ENCODE measurements around the gene ADAM22.

ADAM22 gene

DNA sequence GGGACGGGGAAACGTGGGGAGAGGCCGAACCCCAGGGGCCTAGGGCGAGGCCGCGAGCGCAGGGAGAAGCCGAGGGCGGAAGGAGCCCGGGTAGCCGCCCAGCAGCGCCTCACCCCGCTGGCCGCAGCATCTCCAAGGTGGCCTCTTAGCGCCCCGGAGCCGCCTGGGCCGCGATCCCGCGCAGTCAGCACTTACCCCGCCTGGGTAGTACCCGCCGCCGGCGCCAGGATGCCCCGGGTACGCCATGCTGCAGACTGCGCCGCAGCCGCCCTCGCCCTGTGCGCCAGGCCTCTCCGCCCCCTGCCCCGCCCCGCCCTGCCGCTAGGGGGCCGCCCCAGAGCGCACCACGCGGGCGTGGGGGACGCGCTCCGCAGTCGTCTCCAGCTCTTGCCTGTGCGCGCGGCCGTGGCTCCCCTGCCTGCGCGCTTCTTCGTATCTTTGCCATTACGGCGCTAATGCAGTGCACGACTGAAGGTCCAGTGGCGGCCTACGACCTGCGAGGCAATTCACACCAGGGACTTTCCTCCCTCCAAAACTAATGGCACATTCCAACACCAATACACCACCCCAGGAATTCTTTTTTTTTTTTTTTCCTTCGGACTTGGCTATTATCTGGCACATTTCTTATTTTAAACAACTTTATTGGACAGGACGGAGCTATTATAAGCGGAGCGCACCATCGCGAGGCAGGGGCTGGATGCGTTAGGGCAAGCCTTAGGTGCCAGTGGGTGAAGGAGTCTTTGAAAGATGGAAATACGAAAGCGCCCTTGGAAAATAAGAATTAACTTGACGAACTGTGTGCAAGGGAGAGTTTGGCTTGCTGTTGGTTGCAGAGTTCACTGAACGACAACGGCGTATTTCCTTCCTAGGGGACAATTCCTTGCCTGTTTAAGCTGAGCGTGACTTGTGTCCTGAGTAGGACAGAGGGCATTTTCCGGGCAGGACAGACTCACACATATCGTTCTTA, 286.0 kb downstream of the ADAM22 start, which contains the start of gene SRI (continued):
- TF ChIP-seq PRDM4 (tag by site-specific recombination; IDR thresholded peaks at IDR 0.05) = no peak
- TF ChIP-seq ZNF639 (tag by site-specific recombination; IDR thresholded peaks at IDR 0.05) = no peak
- TF ChIP-seq ZXDB (tag by site-specific recombination; IDR thresholded peaks at IDR 0.05) = peak; percentile 29; the same call in 1 of the 2 replicates
- TF ChIP-seq OSR2 (tag by site-specific recombination; IDR thresholded peaks at IDR 0.05) = no peak
- TF ChIP-seq, protein P1, sequence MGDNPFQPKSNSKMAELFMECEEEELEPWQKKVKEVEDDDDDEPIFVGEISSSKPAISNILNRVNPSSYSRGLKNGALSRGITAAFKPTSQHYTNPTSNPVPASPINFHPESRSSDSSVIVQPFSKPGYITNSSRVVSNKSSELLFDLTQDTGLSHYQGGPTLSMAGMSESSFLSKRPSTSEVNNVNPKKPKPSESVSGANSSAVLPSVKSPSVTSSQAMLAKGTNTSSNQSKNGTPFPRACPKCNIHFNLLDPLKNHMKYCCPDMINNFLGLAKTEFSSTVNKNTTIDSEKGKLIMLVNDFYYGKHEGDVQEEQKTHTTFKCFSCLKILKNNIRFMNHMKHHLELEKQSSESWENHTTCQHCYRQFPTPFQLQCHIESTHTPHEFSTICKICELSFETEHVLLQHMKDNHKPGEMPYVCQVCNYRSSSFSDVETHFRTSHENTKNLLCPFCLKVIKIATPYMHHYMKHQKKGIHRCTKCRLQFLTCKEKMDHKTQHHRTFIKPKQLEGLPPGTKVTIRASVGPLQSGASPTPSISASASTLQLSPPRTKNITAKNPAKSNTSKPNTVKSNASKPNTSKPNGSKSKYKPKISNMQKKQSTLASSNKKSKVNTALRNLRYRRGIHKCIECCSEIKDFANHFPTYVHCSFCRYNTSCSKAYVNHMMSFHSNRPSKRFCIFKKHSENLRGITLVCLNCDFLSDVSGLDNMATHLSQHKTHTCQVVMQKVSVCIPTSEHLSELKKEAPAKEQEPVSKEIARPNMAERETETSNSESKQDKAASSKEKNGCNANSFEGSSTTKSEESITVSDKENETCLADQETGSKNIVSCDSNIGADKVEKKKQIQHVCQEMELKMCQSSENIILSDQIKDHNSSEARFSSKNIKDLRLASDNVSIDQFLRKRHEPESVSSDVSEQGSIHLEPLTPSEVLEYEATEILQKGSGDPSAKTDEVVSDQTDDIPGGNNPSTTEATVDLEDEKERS (tag by site-specific recombination; IDR thresholded peaks at IDR 0.05) = no peak
- TF ChIP-seq ZNF677 (tag by site-specific recombination; IDR thresholded peaks at IDR 0.05) = no peak
- TF ChIP-seq, protein P2, sequence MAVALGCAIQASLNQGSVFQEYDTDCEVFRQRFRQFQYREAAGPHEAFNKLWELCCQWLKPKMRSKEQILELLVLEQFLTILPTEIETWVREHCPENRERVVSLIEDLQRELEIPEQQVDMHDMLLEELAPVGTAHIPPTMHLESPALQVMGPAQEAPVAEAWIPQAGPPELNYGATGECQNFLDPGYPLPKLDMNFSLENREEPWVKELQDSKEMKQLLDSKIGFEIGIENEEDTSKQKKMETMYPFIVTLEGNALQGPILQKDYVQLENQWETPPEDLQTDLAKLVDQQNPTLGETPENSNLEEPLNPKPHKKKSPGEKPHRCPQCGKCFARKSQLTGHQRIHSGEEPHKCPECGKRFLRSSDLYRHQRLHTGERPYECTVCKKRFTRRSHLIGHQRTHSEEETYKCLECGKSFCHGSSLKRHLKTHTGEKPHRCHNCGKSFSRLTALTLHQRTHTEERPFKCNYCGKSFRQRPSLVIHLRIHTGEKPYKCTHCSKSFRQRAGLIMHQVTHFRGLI (tag by site-specific recombination; IDR thresholded peaks at IDR 0.05) = no peak
- TF ChIP-seq, protein P3, sequence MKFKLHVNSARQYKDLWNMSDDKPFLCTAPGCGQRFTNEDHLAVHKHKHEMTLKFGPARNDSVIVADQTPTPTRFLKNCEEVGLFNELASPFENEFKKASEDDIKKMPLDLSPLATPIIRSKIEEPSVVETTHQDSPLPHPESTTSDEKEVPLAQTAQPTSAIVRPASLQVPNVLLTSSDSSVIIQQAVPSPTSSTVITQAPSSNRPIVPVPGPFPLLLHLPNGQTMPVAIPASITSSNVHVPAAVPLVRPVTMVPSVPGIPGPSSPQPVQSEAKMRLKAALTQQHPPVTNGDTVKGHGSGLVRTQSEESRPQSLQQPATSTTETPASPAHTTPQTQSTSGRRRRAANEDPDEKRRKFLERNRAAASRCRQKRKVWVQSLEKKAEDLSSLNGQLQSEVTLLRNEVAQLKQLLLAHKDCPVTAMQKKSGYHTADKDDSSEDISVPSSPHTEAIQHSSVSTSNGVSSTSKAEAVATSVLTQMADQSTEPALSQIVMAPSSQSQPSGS (tag by site-specific recombination; IDR thresholded peaks at IDR 0.05; ENCODE audit: low read depth) = no peak
- TF ChIP-seq ZNF292 (tag by site-specific recombination; IDR thresholded peaks at IDR 0.05; ENCODE audit: borderline replicate concordance, low read depth) = no peak
- TF ChIP-seq, protein P4, sequence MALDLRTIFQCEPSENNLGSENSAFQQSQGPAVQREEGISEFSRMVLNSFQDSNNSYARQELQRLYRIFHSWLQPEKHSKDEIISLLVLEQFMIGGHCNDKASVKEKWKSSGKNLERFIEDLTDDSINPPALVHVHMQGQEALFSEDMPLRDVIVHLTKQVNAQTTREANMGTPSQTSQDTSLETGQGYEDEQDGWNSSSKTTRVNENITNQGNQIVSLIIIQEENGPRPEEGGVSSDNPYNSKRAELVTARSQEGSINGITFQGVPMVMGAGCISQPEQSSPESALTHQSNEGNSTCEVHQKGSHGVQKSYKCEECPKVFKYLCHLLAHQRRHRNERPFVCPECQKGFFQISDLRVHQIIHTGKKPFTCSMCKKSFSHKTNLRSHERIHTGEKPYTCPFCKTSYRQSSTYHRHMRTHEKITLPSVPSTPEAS (tag by site-specific recombination; IDR thresholded peaks at IDR 0.05) = no peak
- TF ChIP-seq ZNF266 (tag by site-specific recombination; IDR thresholded peaks at IDR 0.05; ENCODE audit: low read depth) = no peak
- TF ChIP-seq ZNF155 (tag by site-specific recombination; IDR thresholded peaks at IDR 0.05) = no peak

- H3K4me1 ChIP-seq (ENCODE audit: control insufficient read depth, insufficient read depth, low read length) = 0 out of 2 replicates have a peak, but pooled peaks cover 2% of the 10 kb centered on the region
Observed at GRCh38 chr7:88223265-88223664, 289.2 kb downstream of the ADAM22 start.

More at GRCh38 chr7:88223265-88223664, 289.2 kb downstream of the ADAM22 start:
- no peaks in the 10 kb centered on the region for H3K9me3 ChIP-seq (ENCODE audit: control insufficient read depth, insufficient read depth, low read depth, low read length)
- H3K36me3 ChIP-seq (ENCODE audit: control insufficient read depth in 2 of 2, insufficient read depth in 1 of 2, low read length in 2 of 2) = no peaks in the 10 kb centered on the region
- ChIA-PET CTCF (interaction anchor here (0.6 to 1.1 kb wide), 2 partner anchors 61 to 134 kb away, joined by 3 to 5 read pairs; no protein-coding TSS in a partner anchor), POLR2A (no interaction called here)
- H3K27ac ChIP-seq (ENCODE audit: extremely low read depth, low read depth, low read length) = no peak overlapping the region
- no peak overlapping the region for H3K4me3 ChIP-seq (ENCODE audit: low read depth, low read length)
- no peak for TF ChIP-seq ZNF76 (tag by site-specific recombination; IDR thresholded peaks at IDR 0.05; ENCODE audit: borderline replicate concordance, low read depth)

Measured in HEK293 (cell line).